Mucosa of rectum (tissue), 2 donors: Measurements from ENCODE around the gene PPP3CA.

ENCODE experiments used
- H3K27ac ChIP-seq, 2 donors: one replicate each; pipeline ENCODE4 v1.7.0; 2013; ENCODE audit warnings: inconsistent platforms in 2 of 2, low read depth in 2 of 2, low read length in 2 of 2
- H3K27me3 ChIP-seq, 2 donors: one replicate each; pipeline ENCODE4 v1.7.0; 2013; ENCODE audit warnings: low read length in 2 of 2; ENCODE audit not compliant: control insufficient read depth in 2 of 2, insufficient read depth in 2 of 2
- H3K36me3 ChIP-seq, 2 donors: one replicate each; pipeline ENCODE4 v1.7.0; 2013; ENCODE audit warnings: low read length in 2 of 2; ENCODE audit not compliant: control insufficient read depth in 2 of 2, insufficient read depth in 2 of 2
- H3K4me1 ChIP-seq, 2 donors: one replicate each; pipeline ENCODE4 v1.7.0; 2013; ENCODE audit warnings: low read length in 2 of 2, mild to moderate bottlenecking in 1 of 2; ENCODE audit not compliant: control insufficient read depth in 2 of 2, insufficient read depth in 2 of 2
- H3K4me3 ChIP-seq, 2 donors: one replicate each; pipeline ENCODE4 v1.7.0; 2013; ENCODE audit warnings: low read length in 2 of 2
- H3K9ac ChIP-seq, 2 donors: one replicate each; pipeline ENCODE4 v1.7.0; 2013; ENCODE audit warnings: low read length in 2 of 2, low read depth in 1 of 2, mild to moderate bottlenecking in 1 of 2
- H3K9me3 ChIP-seq, 2 donors: one replicate each; pipeline ENCODE4 v1.7.0; 2013; ENCODE audit warnings: low read length in 2 of 2; ENCODE audit not compliant: control insufficient read depth in 2 of 2
- donor health status: healthy.
- donor health status: Normal muscosa, but diverticular disease.

PPP3CA gene

GRCh38 chr4:101050088-101050836 lies 297.1 kb downstream of the PPP3CA start:
- Histone ChIP-seq H3K27me3 (no peaks in the 10 kb centered on the region), H3K4me1 (no peaks in the 10 kb centered on the region)

GRCh38 chr4:101049549-101050001 lies 297.8 kb downstream of the PPP3CA start:
- H3K4me3 ChIP-seq = no peak overlapping the region
- H3K9ac ChIP-seq = no peak overlapping the region
- H3K27me3 ChIP-seq = no peaks in the 10 kb centered on the region
- no peaks in the 10 kb centered on the region for H3K9me3 ChIP-seq
- no peak overlapping the region for H3K27ac ChIP-seq
- H3K4me1 ChIP-seq = no peaks in the 10 kb centered on the region
- H3K36me3 ChIP-seq = peaks cover 2 to 3% of the 10 kb centered on the region in 2 donors

More at GRCh38 chr4:101050088-101050836, 297.1 kb downstream of the PPP3CA start:
- H3K27ac ChIP-seq = no peak overlapping the region
- H3K9ac ChIP-seq = no peak overlapping the region
- H3K36me3 ChIP-seq = no peaks in the 10 kb centered on the region
- no peaks in the 10 kb centered on the region for H3K9me3 ChIP-seq
- no peak overlapping the region for H3K4me3 ChIP-seq

- H3K36me3 ChIP-seq = peaks cover 2 to 7% of the 10 kb centered on the region in 2 donors
- H3K4me1 ChIP-seq = no peaks in the 10 kb centered on the region
- H3K9ac ChIP-seq = no peak overlapping the region
- H3K9me3 ChIP-seq = no peaks in the 10 kb centered on the region
- no peaks in the 10 kb centered on the region for H3K27me3 ChIP-seq
- H3K27ac ChIP-seq = no peak overlapping the region
- H3K4me3 ChIP-seq = no peak overlapping the region
Measured at GRCh38 chr4:101044766-101045165, 302.6 kb downstream of the PPP3CA start.

GRCh38 chr4:101042847-101043246 lies 304.5 kb downstream of the PPP3CA start:
- Histone ChIP-seq H3K27me3 (no peaks in the 10 kb centered on the region), H3K4me1 (no peaks in the 10 kb centered on the region), H3K4me3 (no peak overlapping the region), H3K36me3 (peaks cover 8 to 17% of the 10 kb centered on the region in 2 donors), H3K27ac (no peak overlapping the region), H3K9me3 (no peaks in the 10 kb centered on the region), H3K9ac (no peak overlapping the region)

- Histone ChIP-seq H3K9ac (no peak overlapping the region), H3K4me3 (no peak overlapping the region), H3K36me3 (peaks cover 8 to 17% of the 10 kb centered on the region in 2 donors), H3K27me3 (no peaks in the 10 kb centered on the region), H3K4me1 (no peaks in the 10 kb centered on the region), H3K27ac (no peak overlapping the region), H3K9me3 (no peaks in the 10 kb centered on the region)
Measured at GRCh38 chr4:101040776-101041175, 306.6 kb downstream of the PPP3CA start.

GRCh38 chr4:101039367-101039766 lies 308.0 kb downstream of the PPP3CA start:
- H3K4me3 ChIP-seq = no peak overlapping the region
- no peak overlapping the region for H3K27ac ChIP-seq
- H3K36me3 ChIP-seq = peaks cover 6 to 14% of the 10 kb centered on the region in 2 donors
- H3K9me3 ChIP-seq = no peaks in the 10 kb centered on the region
- H3K27me3 ChIP-seq = no peaks in the 10 kb centered on the region
- H3K9ac ChIP-seq = no peak overlapping the region
- no peaks in the 10 kb centered on the region for H3K4me1 ChIP-seq

GRCh38 chr4:101037938-101038413 lies 309.4 kb downstream of the PPP3CA start:
- Histone ChIP-seq H3K4me3 (no peak overlapping the region), H3K36me3 (peaks cover 6 to 14% of the 10 kb centered on the region in 2 donors), H3K27ac (no peak overlapping the region), H3K27me3 (no peaks in the 10 kb centered on the region), H3K4me1 (no peaks in the 10 kb centered on the region), H3K9me3 (no peaks in the 10 kb centered on the region), H3K9ac (no peak overlapping the region)

- H3K27ac ChIP-seq = no peak overlapping the region
Measured at GRCh38 chr4:101037249-101037648, 310.1 kb downstream of the PPP3CA start.

GRCh38 chr4:101035487-101035886 lies 311.8 kb downstream of the PPP3CA start:
- Histone ChIP-seq H3K27ac (no peak overlapping the region), H3K4me3 (no peak overlapping the region), H3K9me3 (no peaks in the 10 kb centered on the region), H3K4me1 (no peaks in the 10 kb centered on the region), H3K36me3 (peaks cover 10 to 15% of the 10 kb centered on the region in 2 donors), H3K27me3 (no peaks in the 10 kb centered on the region), H3K9ac (no peak overlapping the region)

More at GRCh38 chr4:101037249-101037648, 310.1 kb downstream of the PPP3CA start:
- no peaks in the 10 kb centered on the region for H3K4me1 ChIP-seq
- H3K36me3 ChIP-seq = peaks cover 6 to 13% of the 10 kb centered on the region in 2 donors
- H3K9ac ChIP-seq = no peak overlapping the region
- no peak overlapping the region for H3K4me3 ChIP-seq
- H3K9me3 ChIP-seq = no peaks in the 10 kb centered on the region
- no peaks in the 10 kb centered on the region for H3K27me3 ChIP-seq

- Histone ChIP-seq H3K9me3 (no peaks in the 10 kb centered on the region), H3K36me3 (peaks cover 5 to 8% of the 10 kb centered on the region in 2 donors), H3K9ac (no peak overlapping the region), H3K27me3 (no peaks in the 10 kb centered on the region), H3K27ac (no peak overlapping the region), H3K4me1 (no peaks in the 10 kb centered on the region), H3K4me3 (no peak overlapping the region)
Measured at GRCh38 chr4:101033986-101034385, 313.3 kb downstream of the PPP3CA start.
